Measurements from ENCODE around the gene TGFB3. TPM values are rescaled to one million over a fixed set of nuclear protein-coding genes. Genes with fewer than 3 reads are reported as not detected.

TGFB3 gene
- total and polyA plus RNA-seq, 2 of the 13 experiments (the other 11 are each of a cell fraction or from before 2014, with no cell fraction given) = 1.4 to 2.5 TPM

- TF ChIP-seq, protein P1, sequence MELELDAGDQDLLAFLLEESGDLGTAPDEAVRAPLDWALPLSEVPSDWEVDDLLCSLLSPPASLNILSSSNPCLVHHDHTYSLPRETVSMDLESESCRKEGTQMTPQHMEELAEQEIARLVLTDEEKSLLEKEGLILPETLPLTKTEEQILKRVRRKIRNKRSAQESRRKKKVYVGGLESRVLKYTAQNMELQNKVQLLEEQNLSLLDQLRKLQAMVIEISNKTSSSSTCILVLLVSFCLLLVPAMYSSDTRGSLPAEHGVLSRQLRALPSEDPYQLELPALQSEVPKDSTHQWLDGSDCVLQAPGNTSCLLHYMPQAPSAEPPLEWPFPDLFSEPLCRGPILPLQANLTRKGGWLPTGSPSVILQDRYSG (CRISPR knock-in tag; IDR thresholded peaks at IDR 0.05) = no peak
- 0 out of 2 replicates have a peak, but pooled peaks have one; percentile 11 for TF ChIP-seq MTA1 (CRISPR knock-in tag; IDR thresholded peaks at IDR 0.05; ENCODE audit: borderline replicate concordance)
- TF ChIP-seq MXD3 (CRISPR knock-in tag; IDR thresholded peaks at IDR 0.05) = 0 out of 2 replicates have a peak, but pooled peaks have one; percentile 4
- no peak for TF ChIP-seq ZFP90 (CRISPR knock-in tag; IDR thresholded peaks at IDR 0.05; ENCODE audit: borderline replicate concordance)
- TF ChIP-seq, protein P2, sequence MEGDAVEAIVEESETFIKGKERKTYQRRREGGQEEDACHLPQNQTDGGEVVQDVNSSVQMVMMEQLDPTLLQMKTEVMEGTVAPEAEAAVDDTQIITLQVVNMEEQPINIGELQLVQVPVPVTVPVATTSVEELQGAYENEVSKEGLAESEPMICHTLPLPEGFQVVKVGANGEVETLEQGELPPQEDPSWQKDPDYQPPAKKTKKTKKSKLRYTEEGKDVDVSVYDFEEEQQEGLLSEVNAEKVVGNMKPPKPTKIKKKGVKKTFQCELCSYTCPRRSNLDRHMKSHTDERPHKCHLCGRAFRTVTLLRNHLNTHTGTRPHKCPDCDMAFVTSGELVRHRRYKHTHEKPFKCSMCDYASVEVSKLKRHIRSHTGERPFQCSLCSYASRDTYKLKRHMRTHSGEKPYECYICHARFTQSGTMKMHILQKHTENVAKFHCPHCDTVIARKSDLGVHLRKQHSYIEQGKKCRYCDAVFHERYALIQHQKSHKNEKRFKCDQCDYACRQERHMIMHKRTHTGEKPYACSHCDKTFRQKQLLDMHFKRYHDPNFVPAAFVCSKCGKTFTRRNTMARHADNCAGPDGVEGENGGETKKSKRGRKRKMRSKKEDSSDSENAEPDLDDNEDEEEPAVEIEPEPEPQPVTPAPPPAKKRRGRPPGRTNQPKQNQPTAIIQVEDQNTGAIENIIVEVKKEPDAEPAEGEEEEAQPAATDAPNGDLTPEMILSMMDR (CRISPR knock-in tag; IDR thresholded peaks at IDR 0.05) = peak; percentile 77
- no peak for TF ChIP-seq MIER2 (CRISPR knock-in tag; IDR thresholded peaks at IDR 0.05)
- TF ChIP-seq HNRNPLL (IDR thresholded peaks at IDR 0.05; ENCODE audit: low read depth, low read length, poor library complexity, severe bottlenecking) = peak; percentile 78
- TF ChIP-seq, protein P3, sequence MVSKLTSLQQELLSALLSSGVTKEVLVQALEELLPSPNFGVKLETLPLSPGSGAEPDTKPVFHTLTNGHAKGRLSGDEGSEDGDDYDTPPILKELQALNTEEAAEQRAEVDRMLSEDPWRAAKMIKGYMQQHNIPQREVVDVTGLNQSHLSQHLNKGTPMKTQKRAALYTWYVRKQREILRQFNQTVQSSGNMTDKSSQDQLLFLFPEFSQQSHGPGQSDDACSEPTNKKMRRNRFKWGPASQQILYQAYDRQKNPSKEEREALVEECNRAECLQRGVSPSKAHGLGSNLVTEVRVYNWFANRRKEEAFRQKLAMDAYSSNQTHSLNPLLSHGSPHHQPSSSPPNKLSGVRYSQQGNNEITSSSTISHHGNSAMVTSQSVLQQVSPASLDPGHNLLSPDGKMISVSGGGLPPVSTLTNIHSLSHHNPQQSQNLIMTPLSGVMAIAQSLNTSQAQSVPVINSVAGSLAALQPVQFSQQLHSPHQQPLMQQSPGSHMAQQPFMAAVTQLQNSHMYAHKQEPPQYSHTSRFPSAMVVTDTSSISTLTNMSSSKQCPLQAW (CRISPR knock-in tag; IDR thresholded peaks at IDR 0.05) = no peak
- 0 out of 2 replicates have a peak, but pooled peaks have one; percentile 23 for TF ChIP-seq YEATS4 (CRISPR knock-in tag; IDR thresholded peaks at IDR 0.05; ENCODE audit: borderline replicate concordance)
- TF ChIP-seq ZMYM3 (CRISPR knock-in tag; IDR thresholded peaks at IDR 0.05) = peak; percentile 79
- TF ChIP-seq, protein P4, sequence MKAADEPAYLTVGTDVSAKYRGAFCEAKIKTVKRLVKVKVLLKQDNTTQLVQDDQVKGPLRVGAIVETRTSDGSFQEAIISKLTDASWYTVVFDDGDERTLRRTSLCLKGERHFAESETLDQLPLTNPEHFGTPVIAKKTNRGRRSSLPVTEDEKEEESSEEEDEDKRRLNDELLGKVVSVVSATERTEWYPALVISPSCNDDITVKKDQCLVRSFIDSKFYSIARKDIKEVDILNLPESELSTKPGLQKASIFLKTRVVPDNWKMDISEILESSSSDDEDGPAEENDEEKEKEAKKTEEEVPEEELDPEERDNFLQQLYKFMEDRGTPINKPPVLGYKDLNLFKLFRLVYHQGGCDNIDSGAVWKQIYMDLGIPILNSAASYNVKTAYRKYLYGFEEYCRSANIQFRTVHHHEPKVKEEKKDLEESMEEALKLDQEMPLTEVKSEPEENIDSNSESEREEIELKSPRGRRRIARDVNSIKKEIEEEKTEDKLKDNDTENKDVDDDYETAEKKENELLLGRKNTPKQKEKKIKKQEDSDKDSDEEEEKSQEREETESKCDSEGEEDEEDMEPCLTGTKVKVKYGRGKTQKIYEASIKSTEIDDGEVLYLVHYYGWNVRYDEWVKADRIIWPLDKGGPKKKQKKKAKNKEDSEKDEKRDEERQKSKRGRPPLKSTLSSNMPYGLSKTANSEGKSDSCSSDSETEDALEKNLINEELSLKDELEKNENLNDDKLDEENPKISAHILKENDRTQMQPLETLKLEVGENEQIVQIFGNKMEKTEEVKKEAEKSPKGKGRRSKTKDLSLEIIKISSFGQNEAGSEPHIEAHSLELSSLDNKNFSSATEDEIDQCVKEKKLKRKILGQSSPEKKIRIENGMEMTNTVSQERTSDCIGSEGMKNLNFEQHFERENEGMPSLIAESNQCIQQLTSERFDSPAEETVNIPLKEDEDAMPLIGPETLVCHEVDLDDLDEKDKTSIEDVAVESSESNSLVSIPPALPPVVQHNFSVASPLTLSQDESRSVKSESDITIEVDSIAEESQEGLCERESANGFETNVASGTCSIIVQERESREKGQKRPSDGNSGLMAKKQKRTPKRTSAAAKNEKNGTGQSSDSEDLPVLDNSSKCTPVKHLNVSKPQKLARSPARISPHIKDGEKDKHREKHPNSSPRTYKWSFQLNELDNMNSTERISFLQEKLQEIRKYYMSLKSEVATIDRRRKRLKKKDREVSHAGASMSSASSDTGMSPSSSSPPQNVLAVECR (CRISPR knock-in tag; IDR thresholded peaks at IDR 0.05; ENCODE audit: borderline replicate concordance) = peak; percentile 52; the same call in 1 of the 2 replicates
- 0 out of 2 replicates have a peak, but pooled peaks have one; percentile 33 for TF ChIP-seq HINFP (CRISPR knock-in tag; IDR thresholded peaks at IDR 0.05; ENCODE audit: low read depth)
- peak; percentile 53; the same call in 1 of the 2 replicates for TF ChIP-seq GABPB1 (CRISPR knock-in tag; IDR thresholded peaks at IDR 0.05)
- TF ChIP-seq HOXA5 (CRISPR knock-in tag; IDR thresholded peaks at IDR 0.05) = peak; percentile 33; the same call in 1 of the 2 replicates
- peak; percentile 33; the same call in 1 of the 2 replicates for TF ChIP-seq HDAC1 (CRISPR knock-in tag; IDR thresholded peaks at IDR 0.05)
- TF ChIP-seq CAMTA2 (CRISPR knock-in tag; IDR thresholded peaks at IDR 0.05; ENCODE audit: borderline replicate concordance) = no peak
- TF ChIP-seq U2AF1 (optimal IDR thresholded peaks at IDR 0.05; ENCODE audit: low read depth, low read length) = no peak
Observed at GRCh38 chr14:75982266-75983018, 647 bp upstream of the TGFB3 start (continued).
